Neuronal stem cell (in vitro differentiated cells): ENCODE measurements around the gene LIN7C.
"Not testable (repeated sequence)": the region's sequence is repeated elsewhere in the genome, so short reads cannot be mapped to it uniquely, and the experiment has no call there.

Source experiments
- DNase-seq: peaks from one replicate; pipeline ENCODE4 v3.0.0-alpha.2; 2013; ENCODE audit warnings: low spot score
- H2AFZ ChIP-seq: one replicate; pipeline ENCODE4 v1.6.1; 2013; ENCODE audit warnings: mild to moderate bottlenecking, low read length, inconsistent platforms
- H2AK5ac ChIP-seq: 2 replicates; pipeline ENCODE4 v1.6.1; 2013; ENCODE audit warnings: low read depth, mild to moderate bottlenecking, inconsistent platforms, low read length, moderate library complexity, mixed read lengths
- H2BK120ac ChIP-seq: 2 replicates; pipeline ENCODE4 v1.6.1; 2013; ENCODE audit warnings: low read depth, mild to moderate bottlenecking, inconsistent platforms, low read length, moderate library complexity, mixed read lengths
- H2BK12ac ChIP-seq: one replicate; pipeline ENCODE4 v1.6.1; 2013; ENCODE audit warnings: low read length, inconsistent platforms
- H2BK15ac ChIP-seq: 2 replicates; pipeline ENCODE4 v1.6.1; 2013; ENCODE audit warnings: mild to moderate bottlenecking, low read length, inconsistent platforms, mixed read lengths
- H2BK5ac ChIP-seq: one replicate; pipeline ENCODE4 v1.6.1; 2013; ENCODE audit warnings: inconsistent platforms, mild to moderate bottlenecking, low read length, moderate library complexity
- H3K14ac ChIP-seq: one replicate; pipeline ENCODE4 v1.6.1; 2013; ENCODE audit warnings: low read length, inconsistent platforms
- H3K18ac ChIP-seq: 2 replicates; pipeline ENCODE4 v1.6.1; 2013; ENCODE audit warnings: low read length, inconsistent platforms
- H3K23ac ChIP-seq: 2 replicates; pipeline ENCODE4 v1.6.1; 2013; ENCODE audit warnings: low read depth, mild to moderate bottlenecking, mixed read lengths, low read length, inconsistent platforms; ENCODE audit not compliant: poor library complexity
- H3K27ac ChIP-seq: replicated peaks from 3 replicates; pipeline ENCODE4 v1.5.1; 2013; ENCODE audit warnings: low read length, inconsistent platforms
- H3K27me3 ChIP-seq, 3 experiments: 2 replicates each; pipeline ENCODE4 v1.6.1; 2013; ENCODE audit warnings: low read length in 3 of 3, mild to moderate bottlenecking in 2 of 3, inconsistent platforms in 1 of 3, low read depth in 1 of 3, mixed read lengths in 1 of 3, moderate library complexity in 1 of 3; ENCODE audit not compliant: control insufficient read depth in 3 of 3, insufficient read depth in 3 of 3
- H3K36me3 ChIP-seq, 2 donors: replicated peaks in 1 of 2; 2 replicates each; pipeline ENCODE4 v1.6.1; 2013; ENCODE audit warnings: low read length in 2 of 2; ENCODE audit not compliant: control insufficient read depth in 2 of 2, insufficient read depth in 2 of 2
- H3K4ac ChIP-seq: 2 replicates; pipeline ENCODE4 v1.6.1; 2013; ENCODE audit warnings: inconsistent platforms, mild to moderate bottlenecking, low read length, moderate library complexity
- H3K4me1 ChIP-seq, 2 donors: 1 replicate in 1 of 2; 2 replicates in 1 of 2; pipeline ENCODE4 v1.6.1; 2013; ENCODE audit warnings: low read length in 2 of 2, low read depth in 1 of 2; ENCODE audit not compliant: control insufficient read depth in 2 of 2, insufficient read depth in 1 of 2
- H3K4me2 ChIP-seq: one replicate; pipeline ENCODE4 v1.6.1; 2013; ENCODE audit warnings: mild to moderate bottlenecking, low read length, inconsistent platforms; ENCODE audit not compliant: insufficient read depth, poor library complexity, severe bottlenecking
- H3K4me3 ChIP-seq, 2 donors: 2 replicates each; pipeline ENCODE4 v1.5.1; 2013; ENCODE audit warnings: low read length in 2 of 2, mild to moderate bottlenecking in 2 of 2, inconsistent platforms in 1 of 2, moderate library complexity in 1 of 2
- H3K79me1 ChIP-seq: one replicate; pipeline ENCODE4 v1.6.1; 2013; ENCODE audit warnings: low read depth, mild to moderate bottlenecking, inconsistent platforms, low read length, moderate library complexity
- H3K9ac ChIP-seq: one replicate; pipeline ENCODE4 v1.6.1; 2013; ENCODE audit warnings: mild to moderate bottlenecking, low read depth, low read length, inconsistent platforms; ENCODE audit not compliant: poor library complexity
- H3K9me3 ChIP-seq, 2 donors: replicated peaks in 1 of 2; 2 replicates each; pipeline versions ENCODE3 to v1.6.1; 2013; ENCODE audit warnings: low read length in 2 of 2, mild to moderate bottlenecking in 2 of 2, inconsistent platforms in 1 of 2, low read depth in 1 of 2, mixed read lengths in 1 of 2, moderate library complexity in 1 of 2; ENCODE audit not compliant: control insufficient read depth in 2 of 2, insufficient read depth in 1 of 2
- H4K8ac ChIP-seq: one replicate; pipeline ENCODE4 v1.6.1; 2013; ENCODE audit warnings: low read depth, mild to moderate bottlenecking, inconsistent platforms, low read length, moderate library complexity
- H4K91ac ChIP-seq: one replicate; pipeline ENCODE4 v1.6.1; 2013; ENCODE audit warnings: low read length, low read depth, mild to moderate bottlenecking, inconsistent platforms; ENCODE audit not compliant: poor library complexity
- WGBS, 2 donors: extraction: QIAGEN DNeasy Blood & Tissue Kit; methylation state at CpG; one replicate each; pipeline ENCODE4 v1.1.7; 2013; ENCODE audit warnings: missing lambda C conversion rate in 2 of 2, mixed read lengths in 1 of 2; ENCODE audit not compliant: insufficient read length in 2 of 2, insufficient replicate concordance in 1 of 2; ENCODE audit errors: extremely low coverage in 2 of 2; 5-methylcytosine and 5-hydroxymethylcytosine counted together

Gene LIN7C

DNA sequence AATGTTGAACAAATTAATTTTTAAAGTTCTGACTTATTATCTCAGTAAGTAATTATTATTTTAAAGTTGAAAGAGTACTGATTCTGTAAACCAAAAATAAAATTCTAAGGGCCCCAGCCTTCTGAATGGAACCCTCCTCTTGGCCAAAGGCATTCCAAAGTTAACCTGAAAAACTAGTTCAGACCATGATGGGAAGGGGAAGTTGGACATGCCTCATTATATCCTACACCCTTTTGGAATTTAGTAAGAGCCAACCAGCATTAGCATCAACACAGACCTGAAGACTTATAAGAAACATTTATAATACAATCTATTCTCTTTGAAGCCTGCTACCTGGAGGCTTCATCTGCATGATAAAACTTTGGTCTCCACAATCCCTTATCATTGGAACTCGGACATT is 52.9 kb downstream of the LIN7C start:
- H3K18ac ChIP-seq = no peak overlapping the region
- WGBS, 2 donors = no CpG with 5 or more reads among the region's 1 CpG
- no peaks in the 10 kb centered on the region for H3K79me1 ChIP-seq
- no peak for DNase-seq
- no peak overlapping the region for H3K23ac ChIP-seq
- H2AFZ ChIP-seq = no peak overlapping the region
- H3K36me3 ChIP-seq = no peaks in the 10 kb centered on the region
- H2BK120ac ChIP-seq = no peak overlapping the region
- no peak overlapping the region for H4K8ac ChIP-seq
- H3K4me3 ChIP-seq = no peak overlapping the region
- no peak overlapping the region for H3K4me2 ChIP-seq
- peaks cover 5 to 12% of the 10 kb centered on the region in 2 donors for H3K4me1 ChIP-seq
- H3K9ac ChIP-seq = no peak overlapping the region
- H2BK5ac ChIP-seq = no peak overlapping the region
- H2BK12ac ChIP-seq = no peak overlapping the region
- no peak overlapping the region for H2BK15ac ChIP-seq
- H4K91ac ChIP-seq = no peak overlapping the region
- H3K27me3 ChIP-seq = no peaks in the 10 kb centered on the region
- no peak overlapping the region for H3K14ac ChIP-seq
- H2AK5ac ChIP-seq = no peak overlapping the region
- peaks cover 0 to 6% of the 10 kb centered on the region in 2 donors for H3K9me3 ChIP-seq
- H3K4ac ChIP-seq = no peak overlapping the region
- H3K27ac ChIP-seq = no peak overlapping the region

DNA sequence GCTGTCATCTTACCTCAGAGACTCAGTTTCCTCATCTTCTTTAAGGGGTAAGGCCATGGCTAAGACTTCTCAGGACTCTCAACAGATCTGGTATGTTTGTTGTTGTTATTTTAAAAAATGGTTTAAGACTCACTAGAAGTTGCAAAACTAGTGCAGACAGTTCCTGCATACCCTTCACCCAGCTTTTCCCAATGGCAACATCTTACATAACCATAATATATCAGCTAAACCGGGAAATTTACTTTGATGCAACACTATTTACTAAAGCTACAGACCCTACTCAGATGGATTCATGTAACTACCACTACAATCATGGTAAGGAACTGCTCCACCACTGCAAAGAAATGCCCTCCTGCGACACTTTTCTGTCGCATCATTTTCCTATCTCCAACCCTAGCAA is 54.4 kb downstream of the LIN7C start:
- H3K4me3 ChIP-seq = no peak overlapping the region
- no peak overlapping the region for H2BK12ac ChIP-seq
- H2BK5ac ChIP-seq = no peak overlapping the region
- no peak overlapping the region for H3K9ac ChIP-seq
- H3K23ac ChIP-seq = no peak overlapping the region
- H2AFZ ChIP-seq = no peak overlapping the region
- peaks cover 0 to 7% of the 10 kb centered on the region in 2 donors for H3K36me3 ChIP-seq
- no peak overlapping the region for H2BK15ac ChIP-seq
- peaks cover 0 to 8% of the 10 kb centered on the region in 2 donors for H3K9me3 ChIP-seq
- H4K8ac ChIP-seq = no peak overlapping the region
- no peak overlapping the region for H3K4me2 ChIP-seq
- no peak overlapping the region for H2AK5ac ChIP-seq
- no peak overlapping the region for H3K4ac ChIP-seq
- H2BK120ac ChIP-seq = no peak overlapping the region
- H3K14ac ChIP-seq = no peak overlapping the region
- H3K27me3 ChIP-seq = no peaks in the 10 kb centered on the region
- no peak overlapping the region for H4K91ac ChIP-seq
- no CpG with 5 or more reads among the region's 3 CpGs for WGBS, 2 donors
- H3K79me1 ChIP-seq = no peaks in the 10 kb centered on the region
- peak overlapping the region; percentile 58 for H3K27ac ChIP-seq
- H3K4me1 ChIP-seq = peaks cover 3 to 12% of the 10 kb centered on the region in 2 donors
- no peak for DNase-seq
- H3K18ac ChIP-seq = no peak overlapping the region

DNA sequence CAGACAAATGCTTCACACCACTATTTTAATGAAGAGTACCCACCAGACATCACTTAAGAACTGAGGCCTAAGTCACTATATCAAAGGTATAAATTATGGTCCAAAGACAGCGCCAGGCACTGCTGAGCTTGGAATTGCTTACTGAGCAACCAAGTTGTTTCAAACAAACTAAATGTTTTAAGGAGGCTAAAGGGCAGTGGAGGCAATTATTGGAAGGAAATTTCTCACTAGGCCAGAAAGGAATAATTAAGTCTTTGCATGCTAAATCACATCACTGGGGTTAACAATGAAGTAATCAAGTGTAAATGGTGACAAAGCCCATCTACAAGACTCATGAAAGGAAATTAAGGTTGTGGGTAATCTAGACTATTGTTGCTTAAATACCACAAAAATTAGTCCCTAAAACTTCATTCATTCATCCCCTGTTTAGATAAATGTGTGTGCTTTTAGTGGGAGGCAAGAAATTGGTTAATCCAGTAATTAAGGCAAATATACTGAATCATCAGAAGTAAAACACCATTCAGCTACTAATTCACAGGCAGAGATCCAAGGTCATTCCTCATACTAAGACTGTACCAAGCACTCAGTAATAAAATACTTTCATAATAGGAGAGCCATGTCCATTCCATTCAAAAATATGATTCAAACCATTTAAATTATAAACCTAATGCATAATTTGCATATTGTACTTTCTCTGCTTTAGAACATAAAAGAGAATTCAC is 55.2 kb downstream of the LIN7C start:
- no peak for DNase-seq
- Histone ChIP-seq H3K9me3 (peaks cover 0 to 8% of the 10 kb centered on the region in 2 donors), H3K4me3 (no peak overlapping the region), H3K4ac (no peak overlapping the region), H2BK120ac (no peak overlapping the region), H2AK5ac (no peak overlapping the region), H3K27ac (peak overlapping the region; percentile 42), H3K23ac (no peak overlapping the region), H4K91ac (no peak overlapping the region), H2AFZ (no peak overlapping the region), H2BK15ac (no peak overlapping the region), H3K18ac (no peak overlapping the region), H3K36me3 (peaks cover 0 to 7% of the 10 kb centered on the region in 2 donors), H2BK12ac (no peak overlapping the region), H3K27me3 (no peaks in the 10 kb centered on the region), H4K8ac (no peak overlapping the region), H3K14ac (no peak overlapping the region), H3K79me1 (no peaks in the 10 kb centered on the region), H3K4me1 (peaks cover 2 to 6% of the 10 kb centered on the region in 2 donors), H3K4me2 (no peak overlapping the region), H3K9ac (no peak overlapping the region), H2BK5ac (no peak overlapping the region)
- WGBS, 2 donors = no CpG with 5 or more reads among the region's 1 CpG

DNA sequence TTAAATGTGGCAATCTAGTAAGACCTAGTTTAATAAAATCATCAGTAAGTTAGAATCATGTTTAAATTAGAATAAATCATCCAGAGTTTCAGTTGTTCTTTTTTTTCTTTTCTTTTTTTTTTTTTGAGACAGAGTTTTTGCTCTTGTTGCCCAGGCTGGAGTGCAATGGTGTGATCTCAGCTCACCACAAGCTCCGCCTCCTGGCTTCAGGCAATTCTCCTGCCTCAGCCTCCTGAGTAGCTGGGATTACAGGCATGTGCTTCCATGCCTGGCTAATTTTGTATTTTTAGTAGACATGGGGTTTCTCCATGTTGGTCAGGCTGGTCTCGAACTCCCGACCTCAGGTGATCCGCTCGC is 58.4 kb downstream of the LIN7C start:
- H4K91ac ChIP-seq = not testable (repeated sequence)

More for the DNA sequence above, 58.4 kb downstream of the LIN7C start:
- not testable (repeated sequence) for DNase-seq, H3K27ac ChIP-seq, H2BK12ac ChIP-seq, H3K14ac ChIP-seq, H4K8ac ChIP-seq, H3K23ac ChIP-seq, H2BK15ac ChIP-seq, H2AFZ ChIP-seq, H3K9ac ChIP-seq, H2AK5ac ChIP-seq, H3K4me3 ChIP-seq, H3K4me2 ChIP-seq, H2BK120ac ChIP-seq, H3K9me3 ChIP-seq, H3K79me1 ChIP-seq, H3K27me3 ChIP-seq, H3K36me3 ChIP-seq, H3K18ac ChIP-seq, H2BK5ac ChIP-seq, H3K4ac ChIP-seq
- peaks cover 9 to 19% of the 10 kb centered on the region in 2 donors for H3K4me1 ChIP-seq
- WGBS, 2 donors = no CpG with 5 or more reads among the region's 5 CpGs
